ENCODE results near the gene GMDS.

GRCh38 chr6:1720620-1721322, 524.6 kb downstream of the GMDS start:
- no peak for TF ChIP-seq EZH2phosphoT487 (IDR thresholded peaks at IDR 0.05; ENCODE audit: borderline replicate concordance)
- no peak for TF ChIP-seq CTCF (conservative IDR thresholded peaks at IDR 0.05; ENCODE audit: low read length)

Measured in Loucy (cell line).